Keratinocyte (primary cell): Measurements from ENCODE around the gene LUZP4.

Source experiments
- CTCF ChIP-seq, 3 experiments: IDR thresholded peaks in 1 of 3; conservative IDR thresholded peaks in 1 of 3; optimal IDR thresholded peaks in 1 of 3; 2 replicates in 2 of 3; 3 replicates in 1 of 3; pipeline versions ENCODE3 to v1.5.1; 2011; ENCODE audit warnings: low read length in 3 of 3, mild to moderate bottlenecking in 3 of 3, moderate library complexity in 2 of 3, control low read depth in 1 of 3, inconsistent platforms in 1 of 3; ENCODE audit not compliant: insufficient read depth in 2 of 3; ENCODE audit errors: extremely low read depth in 1 of 3
- EZH2 ChIP-seq: IDR thresholded peaks from one replicate; pipeline ENCODE4 v1.6.1; 2012; ENCODE audit warnings: inconsistent platforms, mild to moderate bottlenecking, low read length, moderate library complexity

DNA sequence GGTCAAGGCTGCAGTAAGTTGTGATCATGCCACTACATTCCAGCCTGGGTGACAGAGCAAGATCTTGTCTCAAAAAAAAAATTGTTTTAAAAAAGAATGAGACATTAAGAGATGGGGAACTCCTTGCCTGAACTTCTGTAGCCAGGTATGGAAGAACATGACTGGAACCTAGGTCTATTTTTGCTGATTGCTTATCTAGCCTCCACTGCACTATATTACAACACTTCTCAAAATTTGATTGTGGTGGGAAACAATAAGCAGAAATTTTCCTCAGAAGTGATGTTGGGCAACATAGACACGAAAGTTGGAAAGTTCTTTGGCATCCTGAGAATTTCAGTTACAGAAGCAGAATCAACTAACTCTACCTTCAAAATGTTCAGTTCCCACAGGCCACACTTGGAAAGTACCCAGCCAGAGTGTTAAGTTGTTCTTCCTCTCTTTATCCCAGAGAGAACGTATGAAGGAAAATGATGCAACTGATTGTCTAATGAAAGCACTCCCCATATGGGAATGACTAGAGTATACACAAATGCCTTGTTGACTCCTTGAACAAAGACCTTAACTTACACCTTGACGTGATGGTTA is 50.0 kb downstream of the LUZP4 start:
- TF ChIP-seq CTCF (optimal IDR thresholded peaks at IDR 0.05 in 1 of 3, IDR thresholded peaks at IDR 0.05 in 1 of 3, conservative IDR thresholded peaks at IDR 0.05 in 1 of 3; ENCODE audit: extremely low read depth in 1 of 3, insufficient read depth in 2 of 3, low read length in 3 of 3) (no peak), EZH2 (no peak)
